PC-9 (cell line): Measurements from ENCODE around the gene SVOP. TPM values are rescaled to one million over a fixed set of nuclear protein-coding genes. Genes with fewer than 3 reads are reported as not detected.

Experiments
- Bru-seq: library from RNA; stranded (reverse); fragments of 400-500 nt; gene quantifications from one replicate; lab custom pipeline; 2021; lab: Mats Ljungman, UMichigan
- BruChase-seq, 2 experiments: library from RNA; stranded (reverse); fragments of 400-500 nt; gene quantifications; one replicate each; lab custom pipeline; 2021; lab: Mats Ljungman, UMichigan
- BruUV-seq: library from RNA; stranded (reverse); fragments of 400-500 nt; replicated peaks from 2 replicates; lab custom pipeline; 2021; lab: Mats Ljungman, UMichigan
- CTCF ChIA-PET: fragments of 300-600 bp; sonication (Branson Sonifier 250); formaldehyde crosslinking; loops from one replicate; lab custom pipeline; 2022; ENCODE audit warnings: antibody characterized with exemption; lab: Charles Lee
- POLR2A ChIA-PET: fragments of 300-600 bp; sonication (Branson Sonifier 250); formaldehyde crosslinking; loops from one replicate; lab custom pipeline; 2022; ENCODE audit warnings: antibody characterized with exemption; ENCODE audit not compliant: unreplicated experiment; lab: Charles Lee
- DNase-seq, 2 experiments: peaks; one replicate each; pipeline versions ENCODE4 v3.0.0 to v3.0.0-alpha.2; 2015 to 2022; ENCODE audit warnings: mixed read lengths in 1 of 2
- H2AFZ ChIP-seq: fragments of 200-600 bp; sonication (generic); 2 replicates; pipeline ENCODE4 v1.8.1; 2017; ENCODE audit warnings: antibody characterized with exemption
- H3F3A ChIP-seq: fragments of 200-600 bp; sonication (generic); 2 replicates; pipeline ENCODE4 v1.8.1; 2017; ENCODE audit warnings: antibody characterized with exemption, mild to moderate bottlenecking, low read depth; ENCODE audit not compliant: insufficient read depth
- H3K27ac ChIP-seq: fragments of 200-600 bp; sonication (generic); 2 replicates; pipeline ENCODE4 v1.6.1; 2016; ENCODE audit warnings: mixed run types
- H3K27me3 ChIP-seq: fragments of 200-600 bp; sonication (generic); 2 replicates; pipeline ENCODE4 v1.6.1; 2016; ENCODE audit warnings: low read depth, mixed run types; ENCODE audit not compliant: insufficient read depth
- H3K36me3 ChIP-seq: fragments of 200-600 bp; sonication (generic); 2 replicates; pipeline ENCODE4 v1.6.1; 2016; ENCODE audit warnings: low read depth, mixed run types
- H3K4me1 ChIP-seq: fragments of 200-600 bp; sonication (generic); replicated peaks from 2 replicates; pipeline ENCODE4 v1.6.1; 2016; ENCODE audit warnings: mixed run types; ENCODE audit not compliant: insufficient read depth
- H3K4me2 ChIP-seq: fragments of 200-600 bp; sonication (generic); 2 replicates; pipeline ENCODE4 v1.6.1; 2017; ENCODE audit warnings: mixed run types
- H3K4me3 ChIP-seq: fragments of 200-600 bp; sonication (generic); 2 replicates; pipeline ENCODE4 v1.6.1; 2016; ENCODE audit warnings: mixed run types
- H3K79me2 ChIP-seq: fragments of 200-600 bp; sonication (generic); 2 replicates; pipeline ENCODE4 v1.6.1; 2017; ENCODE audit warnings: low read depth, mixed run types
- H3K9me2 ChIP-seq: fragments of 200-600 bp; sonication (generic); 2 replicates; pipeline ENCODE4 v1.8.1; 2017; ENCODE audit warnings: mild to moderate bottlenecking; ENCODE audit not compliant: insufficient read depth
- H3K9me3 ChIP-seq: fragments of 200-600 bp; sonication (generic); 2 replicates; pipeline ENCODE4 v1.8.1; 2016; ENCODE audit warnings: low read depth; ENCODE audit not compliant: insufficient read depth
- H4K20me1 ChIP-seq: fragments of 200-600 bp; sonication (generic); 2 replicates; pipeline ENCODE4 v1.8.1; 2017; ENCODE audit not compliant: insufficient read depth
- EZH2 ChIP-seq: fragments of 200-600 bp; sonication (generic); IDR thresholded peaks from 2 replicates; pipeline ENCODE4 v1.8.0; 2017; ENCODE audit warnings: antibody characterized with exemption, low read depth
- intact Hi-C: fragments of 100-400 bp; cut with micrococcal nuclease; formaldehyde crosslinking; loops from one replicate; pipeline ENCODE4 v1.10.0; 2022; ENCODE audit not compliant: unreplicated experiment
- long read RNA-seq: library from polyadenylated mRNA; stranded (forward); transcript quantifications from one replicate; pipeline ENCODE4 v2.0.0, GENCODE V29; 2022
- total RNA-seq: library from RNA; stranded (reverse); gene quantifications from 2 replicates; pipeline ENCODE4 v1.2.3, GENCODE V29; 2021
- TF ChIP-seq, protein P1 (sequence below): fragments of 200-600 bp; sonication (generic); conservative IDR thresholded peaks from 2 replicates; pipeline ENCODE4 v1.6.1; 2017; ENCODE audit warnings: mixed run types, antibody characterized with exemption, mild to moderate bottlenecking, moderate library complexity

Gene SVOP
- total RNA-seq (not detected in 2 replicates), Bru-seq, nascent RNA (percentile 5 among the genes with signal in this experiment), BruChase-seq, experiment 1, labeled RNA remaining after a 2-hour chase (percentile 2 among the genes with signal in this experiment), BruChase-seq, experiment 2, labeled RNA remaining after a 6-hour chase (percentile 0 among the genes with signal in this experiment)
- long read RNA-seq: 0 reads

DNA sequence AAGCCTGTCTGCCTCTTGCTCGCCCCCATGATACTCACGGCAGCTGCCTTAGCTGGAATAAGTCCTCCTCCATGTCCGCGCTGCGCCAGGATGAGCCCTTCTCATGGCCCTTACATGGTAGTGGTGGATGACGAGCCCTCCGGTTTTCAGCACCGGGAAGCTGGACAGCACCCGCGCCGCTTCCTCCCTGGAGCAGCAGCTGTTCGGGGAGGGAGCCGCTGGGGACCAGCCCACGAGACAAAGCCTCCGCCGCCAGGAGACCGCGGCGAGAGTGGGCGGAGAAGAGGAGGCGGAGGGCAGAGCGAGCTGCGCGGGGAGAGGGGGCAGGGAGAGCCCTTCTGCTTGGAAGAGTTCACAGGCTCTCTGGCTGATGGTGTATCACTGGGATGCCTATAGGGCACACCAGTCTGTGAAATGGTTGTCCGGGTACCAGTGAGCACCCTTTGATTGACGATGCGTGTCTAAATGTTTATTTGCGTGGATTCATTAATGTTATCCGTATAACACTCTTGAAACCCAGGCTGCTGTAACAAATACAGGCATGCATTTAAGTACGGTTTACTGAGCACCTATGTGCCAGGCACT lies at the start of gene SVOP:
SVOP (minus strand) TSS at position 273 of the 585 bp plus-strand sequence; CDS start at position 73, 200 bp downstream.
- Histone ChIP-seq H3K27me3 (peaks cover 45% of the 10 kb centered on the region), H3K4me3 (no peak within 1 kb of the TSS), H3K36me3 (no peaks in the 10 kb centered on the region), H3K9me2 (no peaks in the 10 kb centered on the region), H3K79me2 (no peaks in the 10 kb centered on the region), H3K4me1 (no peaks in the 10 kb centered on the region), H4K20me1 (no peaks in the 10 kb centered on the region; the same call in 1 of the 2 replicates), H3K27ac (no peak within 1 kb of the TSS), H3K9me3 (no peaks in the 10 kb centered on the region), H2AFZ (no peak within 1 kb of the TSS), H3F3A (no peaks in the 10 kb centered on the region), H3K4me2 (peak within 1 kb of the TSS; percentile 45; the same call in 1 of the 2 replicates)
- DNase-seq: peak; percentile 42 to 61
- intact Hi-C loops: no loop called here
- TF ChIP-seq, protein P1, sequence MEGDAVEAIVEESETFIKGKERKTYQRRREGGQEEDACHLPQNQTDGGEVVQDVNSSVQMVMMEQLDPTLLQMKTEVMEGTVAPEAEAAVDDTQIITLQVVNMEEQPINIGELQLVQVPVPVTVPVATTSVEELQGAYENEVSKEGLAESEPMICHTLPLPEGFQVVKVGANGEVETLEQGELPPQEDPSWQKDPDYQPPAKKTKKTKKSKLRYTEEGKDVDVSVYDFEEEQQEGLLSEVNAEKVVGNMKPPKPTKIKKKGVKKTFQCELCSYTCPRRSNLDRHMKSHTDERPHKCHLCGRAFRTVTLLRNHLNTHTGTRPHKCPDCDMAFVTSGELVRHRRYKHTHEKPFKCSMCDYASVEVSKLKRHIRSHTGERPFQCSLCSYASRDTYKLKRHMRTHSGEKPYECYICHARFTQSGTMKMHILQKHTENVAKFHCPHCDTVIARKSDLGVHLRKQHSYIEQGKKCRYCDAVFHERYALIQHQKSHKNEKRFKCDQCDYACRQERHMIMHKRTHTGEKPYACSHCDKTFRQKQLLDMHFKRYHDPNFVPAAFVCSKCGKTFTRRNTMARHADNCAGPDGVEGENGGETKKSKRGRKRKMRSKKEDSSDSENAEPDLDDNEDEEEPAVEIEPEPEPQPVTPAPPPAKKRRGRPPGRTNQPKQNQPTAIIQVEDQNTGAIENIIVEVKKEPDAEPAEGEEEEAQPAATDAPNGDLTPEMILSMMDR: no peak
- no peak for TF ChIP-seq EZH2
- no TSS peak for BruUV-seq
- ChIA-PET POLR2A (no interaction called here), CTCF (no interaction called here)

- no peak overlapping the region for H3K27ac ChIP-seq
- H3K36me3 ChIP-seq: no peaks in the 10 kb centered on the region
- no peaks in the 10 kb centered on the region for H3K4me1 ChIP-seq
- BruUV-seq: no TSS peak
- intact Hi-C loops: no loop called here
- no peaks in the 10 kb centered on the region for H3K9me2 ChIP-seq
- H3K4me2 ChIP-seq: no peak overlapping the region
- ChIA-PET CTCF (no interaction called here), POLR2A (no interaction called here)
- no peaks in the 10 kb centered on the region for H3K79me2 ChIP-seq
- H3K4me3 ChIP-seq: no peak overlapping the region
- no peaks in the 10 kb centered on the region for H3K9me3 ChIP-seq
- no peaks in the 10 kb centered on the region for H3F3A ChIP-seq
- H3K27me3 ChIP-seq: no peaks in the 10 kb centered on the region
- DNase-seq: no peak
- no peak overlapping the region for H2AFZ ChIP-seq
- TF ChIP-seq EZH2: no peak
- TF ChIP-seq, protein P1: no peak
- no peaks in the 10 kb centered on the region for H4K20me1 ChIP-seq
Measured at GRCh38 chr12:109069307-109070271, 48.7 kb upstream of the SVOP start.

GRCh38 chr12:109065853-109066193 lies 45.0 kb upstream of the SVOP start:
- no peaks in the 10 kb centered on the region for H4K20me1 ChIP-seq
- no peak overlapping the region for H2AFZ ChIP-seq
- no peak overlapping the region for H3K4me2 ChIP-seq
- no peaks in the 10 kb centered on the region for H3K27me3 ChIP-seq
- no peak overlapping the region for H3K27ac ChIP-seq
- no TSS peak for BruUV-seq
- H3F3A ChIP-seq: no peaks in the 10 kb centered on the region
- H3K36me3 ChIP-seq: no peaks in the 10 kb centered on the region
- ChIA-PET CTCF (interaction anchor here (0.6 kb wide), 1 partner anchor 10 kb away, joined by 9 read pairs; no protein-coding TSS in a partner anchor), POLR2A (no interaction called here)
- intact Hi-C loops: no loop called here
- no peak overlapping the region for H3K4me3 ChIP-seq
- H3K79me2 ChIP-seq: no peaks in the 10 kb centered on the region
- H3K9me2 ChIP-seq: no peaks in the 10 kb centered on the region
- TF ChIP-seq EZH2: no peak
- TF ChIP-seq, protein P1: no peak
- H3K9me3 ChIP-seq: no peaks in the 10 kb centered on the region
- no peak for DNase-seq
- H3K4me1 ChIP-seq: no peaks in the 10 kb centered on the region
